Smooth muscle cell (in vitro differentiated cells): ENCODE measurements around the gene RPL31. TPM values are rescaled to one million over a fixed set of nuclear protein-coding genes. Genes with fewer than 3 reads are reported as not detected.

Source experiments
- DNase-seq: peaks from one replicate; lab custom pipeline; 2025; ENCODE audit not compliant: unreplicated experiment; lab: John Stamatoyannopoulos, UW
- H2AFZ ChIP-seq: fragments of 200-600 bp; sonication (generic); 2 replicates; pipeline ENCODE4 v1.6.0; 2016; ENCODE audit warnings: antibody characterized with exemption, low read depth, mild to moderate bottlenecking
- H3F3A ChIP-seq: fragments of 200-600 bp; sonication (generic); 2 replicates; pipeline ENCODE4 v1.6.0; 2017; ENCODE audit warnings: antibody characterized with exemption, low read depth
- H3K27ac ChIP-seq: fragments of 200-600 bp; sonication (generic); 2 replicates; pipeline ENCODE4 v1.5.1; 2016; ENCODE audit warnings: low read depth, mild to moderate bottlenecking
- H3K27me3 ChIP-seq: fragments of 200-600 bp; sonication (generic); 2 replicates; pipeline ENCODE4 v1.6.1; 2016; ENCODE audit warnings: low read depth, mild to moderate bottlenecking
- H3K36me3 ChIP-seq: fragments of 200-600 bp; sonication (generic); 2 replicates; pipeline ENCODE4 v1.5.1; 2016; ENCODE audit warnings: low read depth
- H3K4me1 ChIP-seq: fragments of 200-600 bp; sonication (generic); 2 replicates; pipeline ENCODE4 v1.5.1; 2016; ENCODE audit warnings: low read depth
- H3K4me2 ChIP-seq: fragments of 200-600 bp; sonication (generic); 2 replicates; pipeline ENCODE4 v1.6.0; 2016; ENCODE audit warnings: mild to moderate bottlenecking
- H3K4me3 ChIP-seq: fragments of 200-600 bp; sonication (generic); 2 replicates; pipeline ENCODE4 v1.5.1; 2016; ENCODE audit warnings: mild to moderate bottlenecking
- H3K79me2 ChIP-seq: fragments of 200-600 bp; sonication (generic); 2 replicates; pipeline ENCODE4 v1.6.0; 2016; ENCODE audit warnings: low read depth, mild to moderate bottlenecking
- H3K9ac ChIP-seq: fragments of 200-600 bp; sonication (generic); 2 replicates; pipeline ENCODE4 v1.6.0; 2016; ENCODE audit warnings: low read depth
- H3K9me3 ChIP-seq: fragments of 200-600 bp; sonication (generic); replicated peaks from 2 replicates; pipeline ENCODE4 v1.5.1; 2016; ENCODE audit warnings: low read depth
- H4K20me1 ChIP-seq: fragments of 200-600 bp; sonication (generic); 2 replicates; pipeline ENCODE4 v1.6.0; 2016; ENCODE audit warnings: low read depth
- WGBS: methylation state at CpG from one replicate; pipeline ENCODE4 v1.1.7; 2016; ENCODE audit warnings: low lambda C conversion rate; 5-methylcytosine and 5-hydroxymethylcytosine counted together
- polyA plus RNA-seq: library from polyadenylated mRNA; unstranded; fragments of >200 nt; fragmentation: Nextera tagmentation; extraction: Ambion mirVana; gene quantifications from 2 replicates; pipeline ENCODE4 v1.2.1, GENCODE V29; 2016
- total RNA-seq: library from RNA; depleted of rRNA; stranded (reverse); fragments of >200 nt; gene quantifications from 2 replicates; pipeline ENCODE4 v1.2.3, GENCODE V29; 2014
- TF ChIP-seq, protein P1 (sequence below): fragments of 200-600 bp; sonication (generic); IDR thresholded peaks from 2 replicates; pipeline ENCODE4 v1.5.1; 2017; ENCODE audit warnings: borderline replicate concordance, mild to moderate bottlenecking, antibody characterized with exemption; ENCODE audit not compliant: insufficient read depth, poor library complexity, severe bottlenecking

Gene RPL31
- total and polyA plus RNA-seq, 2 experiments from 2014 or later = 1,320 to 1,508 TPM

DNA sequence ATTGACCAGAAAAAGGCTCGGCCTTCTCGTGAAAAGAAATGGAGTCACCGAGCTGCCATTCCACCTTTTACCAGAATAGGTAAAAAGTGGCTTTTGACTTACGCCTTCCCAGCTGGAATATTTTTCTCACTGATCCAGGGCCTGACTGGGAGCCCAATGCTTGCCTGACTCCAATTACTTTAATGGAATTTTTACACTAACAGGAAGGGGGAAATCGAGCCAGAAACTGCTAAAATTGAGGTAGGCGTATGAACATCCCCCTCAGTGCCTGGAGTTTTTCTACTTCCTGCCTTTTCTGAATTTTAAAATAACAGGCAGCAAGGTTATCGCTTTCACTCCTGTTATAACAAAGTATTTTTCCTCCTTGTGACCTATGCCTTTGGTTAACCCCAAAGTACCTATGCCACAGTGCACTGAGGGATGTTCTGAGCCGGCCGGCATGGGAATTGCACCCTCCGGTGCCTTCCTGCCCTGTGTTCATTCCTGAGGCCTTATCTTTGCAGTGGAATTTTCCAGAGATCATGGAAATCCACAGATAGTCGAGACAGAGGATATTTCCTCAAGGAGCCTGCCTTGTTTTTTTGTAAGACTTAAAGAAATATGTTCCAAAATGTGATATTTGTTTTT, 18.3 kb upstream of the RPL31 start:
- H3K79me2 ChIP-seq = no peaks in the 10 kb centered on the region
- peaks cover 4% of the 10 kb centered on the region for H4K20me1 ChIP-seq
- no peaks in the 10 kb centered on the region for H3K27me3 ChIP-seq
- DNase-seq = no peak
- no peaks in the 10 kb centered on the region for H3K4me1 ChIP-seq
- no peaks in the 10 kb centered on the region for H3K36me3 ChIP-seq
- H3F3A ChIP-seq = peaks cover 5% of the 10 kb centered on the region
- WGBS = 59% methylated on average over 11 of the region's 11 CpGs
- H2AFZ ChIP-seq = no peak overlapping the region
- TF ChIP-seq, protein P1, sequence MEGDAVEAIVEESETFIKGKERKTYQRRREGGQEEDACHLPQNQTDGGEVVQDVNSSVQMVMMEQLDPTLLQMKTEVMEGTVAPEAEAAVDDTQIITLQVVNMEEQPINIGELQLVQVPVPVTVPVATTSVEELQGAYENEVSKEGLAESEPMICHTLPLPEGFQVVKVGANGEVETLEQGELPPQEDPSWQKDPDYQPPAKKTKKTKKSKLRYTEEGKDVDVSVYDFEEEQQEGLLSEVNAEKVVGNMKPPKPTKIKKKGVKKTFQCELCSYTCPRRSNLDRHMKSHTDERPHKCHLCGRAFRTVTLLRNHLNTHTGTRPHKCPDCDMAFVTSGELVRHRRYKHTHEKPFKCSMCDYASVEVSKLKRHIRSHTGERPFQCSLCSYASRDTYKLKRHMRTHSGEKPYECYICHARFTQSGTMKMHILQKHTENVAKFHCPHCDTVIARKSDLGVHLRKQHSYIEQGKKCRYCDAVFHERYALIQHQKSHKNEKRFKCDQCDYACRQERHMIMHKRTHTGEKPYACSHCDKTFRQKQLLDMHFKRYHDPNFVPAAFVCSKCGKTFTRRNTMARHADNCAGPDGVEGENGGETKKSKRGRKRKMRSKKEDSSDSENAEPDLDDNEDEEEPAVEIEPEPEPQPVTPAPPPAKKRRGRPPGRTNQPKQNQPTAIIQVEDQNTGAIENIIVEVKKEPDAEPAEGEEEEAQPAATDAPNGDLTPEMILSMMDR = no peak
- no peaks in the 10 kb centered on the region for H3K9me3 ChIP-seq
- H3K4me2 ChIP-seq = peak overlapping the region; percentile 61
- no peak overlapping the region for H3K4me3 ChIP-seq
- H3K9ac ChIP-seq = peak overlapping the region; percentile 19
- peak overlapping the region; percentile 58 for H3K27ac ChIP-seq

DNA sequence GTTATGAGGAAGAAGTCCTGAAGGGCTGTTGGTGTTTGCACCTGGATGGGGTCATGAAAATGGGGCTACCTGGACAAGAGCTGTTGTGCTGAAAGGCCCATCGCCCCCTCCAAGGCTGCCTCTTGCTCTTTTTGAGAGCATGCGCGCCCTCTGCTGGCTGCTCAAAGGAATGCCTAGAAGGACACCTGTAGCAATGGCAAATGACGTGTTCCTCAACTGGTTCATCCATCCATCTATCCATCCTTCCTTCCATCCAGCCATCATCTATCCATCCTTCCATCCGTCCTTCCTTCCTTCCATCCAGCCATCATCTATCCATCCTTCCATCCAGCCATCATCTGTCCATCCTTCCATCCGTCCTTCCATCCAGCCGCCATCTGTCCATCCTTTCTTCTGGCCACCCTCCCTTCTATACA, 17.2 kb upstream of the RPL31 start:
- peak; percentile 7 for DNase-seq
- H3K27ac ChIP-seq = peak overlapping the region; percentile 58
- peaks cover 5% of the 10 kb centered on the region for H3F3A ChIP-seq
- no peaks in the 10 kb centered on the region for H3K79me2 ChIP-seq
- H3K27me3 ChIP-seq = no peaks in the 10 kb centered on the region
- no peak overlapping the region for H3K4me3 ChIP-seq
- H3K36me3 ChIP-seq = no peaks in the 10 kb centered on the region
- H3K9ac ChIP-seq = no peak overlapping the region
- no peak overlapping the region for H2AFZ ChIP-seq
- no peaks in the 10 kb centered on the region for H3K9me3 ChIP-seq
- no peaks in the 10 kb centered on the region for H3K4me1 ChIP-seq
- WGBS = 38% methylated on average over 7 of the region's 7 CpGs
- TF ChIP-seq, protein P1 = peak; percentile 93
- H3K4me2 ChIP-seq = peak overlapping the region; percentile 61
- H4K20me1 ChIP-seq = peaks cover 4% of the 10 kb centered on the region

DNA sequence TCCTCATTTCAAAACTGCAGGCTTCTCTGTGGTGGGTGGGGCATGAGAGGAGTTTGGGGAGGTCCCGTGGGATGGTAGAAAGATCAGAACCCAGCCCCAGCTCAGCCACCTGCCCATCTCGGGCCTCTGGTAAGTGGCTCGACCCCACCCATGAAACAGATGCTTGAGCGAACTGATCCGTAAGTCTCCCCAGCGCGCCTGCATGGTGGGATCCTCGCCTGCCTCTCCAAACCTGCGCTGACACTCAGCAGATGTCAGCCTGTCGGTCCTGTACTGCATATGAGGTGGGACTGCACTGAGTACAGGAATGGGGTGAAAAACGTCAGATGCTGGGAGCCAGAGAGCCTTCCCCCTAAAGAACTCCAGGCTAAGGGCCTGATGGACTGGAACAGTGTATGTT, 15.9 kb upstream of the RPL31 start:
- Histone ChIP-seq H3K4me3 (no peak overlapping the region), H3F3A (peaks cover 5% of the 10 kb centered on the region), H3K79me2 (no peaks in the 10 kb centered on the region), H3K36me3 (no peaks in the 10 kb centered on the region), H3K9ac (no peak overlapping the region), H3K27me3 (no peaks in the 10 kb centered on the region), H3K27ac (no peak overlapping the region), H2AFZ (no peak overlapping the region), H3K4me2 (no peak overlapping the region), H3K4me1 (no peaks in the 10 kb centered on the region), H4K20me1 (peaks cover 4% of the 10 kb centered on the region), H3K9me3 (no peaks in the 10 kb centered on the region)
- DNase-seq = no peak
- TF ChIP-seq, protein P1 = no peak
- WGBS = 88% methylated on average over 11 of the region's 11 CpGs

DNA sequence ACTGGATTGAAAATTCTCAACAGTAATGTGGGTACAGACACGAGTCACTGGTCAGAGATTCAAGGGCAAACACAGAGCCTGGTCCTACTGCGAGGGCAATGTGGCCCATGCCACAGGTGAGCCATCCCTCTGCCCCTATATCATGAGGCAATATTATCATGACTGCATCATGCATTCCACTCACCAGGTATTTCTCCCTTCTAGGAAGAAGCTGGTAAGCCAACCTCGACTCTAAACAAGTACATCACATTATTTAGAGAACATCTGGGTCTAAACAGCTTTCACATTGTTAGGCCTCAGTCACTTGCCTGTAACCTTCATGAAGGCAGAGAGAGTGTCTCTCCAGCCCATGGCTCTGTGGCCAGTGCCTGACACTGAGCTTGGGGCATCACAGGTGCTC, 14.6 kb upstream of the RPL31 start:
- Histone ChIP-seq H4K20me1 (peaks cover 4% of the 10 kb centered on the region), H3K9me3 (no peaks in the 10 kb centered on the region), H3K4me1 (no peaks in the 10 kb centered on the region), H2AFZ (no peak overlapping the region), H3F3A (peaks cover 5% of the 10 kb centered on the region), H3K36me3 (no peaks in the 10 kb centered on the region), H3K27me3 (no peaks in the 10 kb centered on the region), H3K4me3 (no peak overlapping the region), H3K9ac (no peak overlapping the region), H3K79me2 (no peaks in the 10 kb centered on the region), H3K4me2 (no peak overlapping the region), H3K27ac (no peak overlapping the region)
- WGBS = 91% methylated on average over 3 of the region's 3 CpGs
- DNase-seq = no peak
- TF ChIP-seq, protein P1 = no peak
